HFFc6 (cell line): Measurements from ENCODE around the gene DYNLL2. TPM values are rescaled to one million over a fixed set of nuclear protein-coding genes. Genes with fewer than 3 reads are reported as not detected.
"Not testable (repeated sequence)": the region's sequence is repeated elsewhere in the genome, so short reads cannot be mapped to it uniquely, and the experiment has no call there.

Experiments used
- DNase-seq: peaks from one replicate; pipeline ENCODE4 v3.0.0-alpha.2; 2018
- H3K27ac Mint-ChIP-seq: 2 replicates; pipeline ENCODE4 v1.8.0; 2020; ENCODE audit warnings: mild to moderate bottlenecking, mixed read lengths
- H3K27me3 Mint-ChIP-seq: 2 replicates; pipeline ENCODE4 v1.8.0; 2021; ENCODE audit warnings: mild to moderate bottlenecking, moderate library complexity, mixed read lengths; ENCODE audit not compliant: insufficient read depth
- H3K36me3 Mint-ChIP-seq: 2 replicates; pipeline ENCODE4 v1.8.0; 2021; ENCODE audit warnings: low read depth, mixed read lengths
- H3K4me1 Mint-ChIP-seq: 2 replicates; pipeline ENCODE4 v1.8.0; 2020; ENCODE audit warnings: low read depth, mixed read lengths
- H3K4me3 Mint-ChIP-seq: 2 replicates; pipeline ENCODE4 v1.8.0; 2020; ENCODE audit warnings: mild to moderate bottlenecking, moderate library complexity, mixed read lengths
- H3K9me3 Mint-ChIP-seq: 2 replicates; pipeline ENCODE4 v1.8.0; 2020; ENCODE audit warnings: mild to moderate bottlenecking, mixed read lengths
- CTCF ChIP-seq: fragments of 200-600 bp; sonication (generic); IDR thresholded peaks from 2 replicates; pipeline ENCODE4 v1.5.0; 2021; ENCODE audit warnings: antibody characterized with exemption, mild to moderate bottlenecking
- total RNA-seq, 6 experiments: library from RNA; stranded (reverse); fragmentation: NEBNext Ultra II Directional; extraction: Animal tissue kit (Norgen Biotek cat#: 25700); gene quantifications; 2 replicates in 1 of 6; 3 replicates in 5 of 6; pipeline ENCODE4 v1.2.3, GENCODE V29; 2021

The DYNLL2 gene
- total RNA-seq, 6 experiments from 2014 or later: 31.8 to 38.9 (median 35.5) TPM

DNA sequence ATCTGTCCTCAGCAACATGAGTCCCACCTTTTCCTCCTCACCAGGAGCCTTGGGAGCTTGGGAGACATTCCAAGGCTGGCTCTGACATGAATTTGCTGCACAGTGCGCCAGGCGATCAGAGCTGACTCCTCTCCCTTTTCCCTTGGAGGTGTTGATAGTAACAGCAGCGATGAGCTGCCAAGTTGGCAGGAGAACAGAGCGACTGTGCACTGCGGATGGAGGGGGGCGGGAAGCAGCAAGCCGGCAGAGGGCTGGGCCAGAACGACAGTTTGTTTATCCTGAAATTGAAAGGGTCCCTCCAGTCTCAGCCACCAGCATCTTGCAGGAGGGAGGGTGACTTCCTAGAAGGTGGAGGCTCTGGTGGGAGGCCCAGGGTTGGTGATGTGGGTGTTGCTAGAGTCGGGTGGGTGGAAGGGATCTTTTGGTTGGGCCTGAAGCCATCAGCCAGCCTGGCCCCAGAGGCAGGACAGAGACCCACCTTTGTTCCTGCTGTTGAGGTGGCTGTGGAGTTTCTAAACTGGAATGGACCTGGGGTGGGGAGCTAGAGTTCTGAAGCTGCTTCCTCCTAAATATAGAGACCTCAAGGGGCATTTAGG is 22.5 kb upstream of the DYNLL2 start:
- TF ChIP-seq CTCF: no peak
- Mint-ChIP-seq H3K27ac (no peak overlapping the region), H3K4me1 (no peaks in the 10 kb centered on the region), H3K27me3 (peaks cover 30% of the 10 kb centered on the region), H3K36me3 (no peaks in the 10 kb centered on the region), H3K9me3 (no peaks in the 10 kb centered on the region), H3K4me3 (no peak overlapping the region)
- DNase-seq: no peak

- DNase-seq: no peak
- no peaks in the 10 kb centered on the region for H3K36me3 Mint-ChIP-seq
- TF ChIP-seq CTCF: no peak
- H3K27me3 Mint-ChIP-seq: peaks cover 37% of the 10 kb centered on the region
- no peaks in the 10 kb centered on the region for H3K4me1 Mint-ChIP-seq
- no peaks in the 10 kb centered on the region for H3K9me3 Mint-ChIP-seq
- H3K4me3 Mint-ChIP-seq: no peak overlapping the region
- no peak overlapping the region for H3K27ac Mint-ChIP-seq
These were observed 21.5 kb upstream of the DYNLL2 start for GRCh38 chr17:58061672-58062071.

DNA sequence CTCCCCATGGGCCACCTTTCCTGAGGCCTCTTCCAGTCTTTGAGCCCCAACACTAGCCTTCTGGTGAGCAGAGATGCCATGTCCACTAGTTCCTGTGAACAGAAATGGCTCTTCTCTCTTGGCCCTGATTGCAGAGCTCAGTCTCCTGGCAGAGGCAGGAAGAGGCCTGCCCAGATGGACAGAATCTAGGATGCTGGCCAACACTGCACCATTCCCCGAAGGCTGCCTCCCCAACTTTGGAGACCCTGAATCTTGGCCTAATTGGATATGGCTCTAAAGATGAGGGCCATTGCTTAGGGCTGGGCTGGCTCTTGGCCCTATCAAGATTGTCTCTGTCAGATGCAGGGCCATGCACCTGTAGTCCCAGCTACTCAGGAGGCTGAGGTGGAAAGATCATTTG is 18.0 kb upstream of the DYNLL2 start:
- peaks cover 49% of the 10 kb centered on the region for H3K27me3 Mint-ChIP-seq
- no peak for TF ChIP-seq CTCF
- no peaks in the 10 kb centered on the region for H3K9me3 Mint-ChIP-seq
- no peak for DNase-seq
- H3K36me3 Mint-ChIP-seq: no peaks in the 10 kb centered on the region
- no peak overlapping the region for H3K27ac Mint-ChIP-seq
- H3K4me3 Mint-ChIP-seq: no peak overlapping the region
- no peaks in the 10 kb centered on the region for H3K4me1 Mint-ChIP-seq

- no peak overlapping the region for H3K27ac Mint-ChIP-seq
These were observed 16.8 kb upstream of the DYNLL2 start for GRCh38 chr17:58066401-58066800.

DNA sequence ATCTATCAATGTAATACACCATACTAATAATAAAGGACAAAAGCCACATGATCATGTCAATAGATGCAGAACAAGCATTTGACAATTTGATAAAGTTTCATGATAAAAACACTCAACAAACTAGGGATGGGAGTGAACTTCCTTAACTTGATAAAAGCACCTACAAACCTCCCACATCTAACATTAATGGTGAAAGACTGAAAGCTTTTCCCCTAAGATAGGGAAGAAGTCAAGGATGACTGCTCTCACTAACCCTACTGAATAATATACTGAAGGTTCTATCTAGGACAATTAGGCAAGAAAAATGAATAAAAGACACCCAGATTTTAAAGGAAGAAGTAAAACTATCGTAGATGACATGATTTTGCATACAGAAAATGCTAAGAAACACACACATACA is 10.4 kb upstream of the DYNLL2 start:
- H3K4me1 Mint-ChIP-seq: no peaks in the 10 kb centered on the region
- H3K36me3 Mint-ChIP-seq: no peaks in the 10 kb centered on the region
- no peak for TF ChIP-seq CTCF
- H3K27ac Mint-ChIP-seq: no peak overlapping the region
- H3K27me3 Mint-ChIP-seq: peaks cover 34% of the 10 kb centered on the region
- H3K9me3 Mint-ChIP-seq: no peaks in the 10 kb centered on the region
- DNase-seq: no peak
- H3K4me3 Mint-ChIP-seq: no peak overlapping the region

More at GRCh38 chr17:58066401-58066800, 16.8 kb upstream of the DYNLL2 start:
- Mint-ChIP-seq H3K4me3 (no peak overlapping the region), H3K27me3 (peaks cover 50% of the 10 kb centered on the region), H3K4me1 (no peaks in the 10 kb centered on the region), H3K36me3 (no peaks in the 10 kb centered on the region), H3K9me3 (no peaks in the 10 kb centered on the region)
- DNase-seq: no peak
- TF ChIP-seq CTCF: no peak

DNA sequence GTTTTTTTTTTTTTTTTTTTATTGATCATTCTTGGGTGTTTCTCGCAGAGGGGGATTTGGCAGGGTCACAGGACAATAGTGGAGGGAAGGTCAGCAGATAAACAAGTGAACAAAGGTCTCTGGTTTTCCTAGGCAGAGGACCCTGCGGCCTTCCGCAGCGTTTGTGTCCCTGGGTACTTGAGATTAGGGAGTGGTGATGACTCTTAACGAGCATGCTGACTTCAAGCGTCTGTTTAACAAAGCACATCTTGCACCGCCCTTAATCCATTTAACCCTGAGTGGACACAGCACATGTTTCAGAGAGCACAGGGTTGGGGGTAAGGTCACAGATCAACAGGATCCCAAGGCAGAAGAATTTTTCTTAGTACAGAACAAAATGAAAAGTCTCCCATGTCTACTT is 10.0 kb upstream of the DYNLL2 start:
- not testable (repeated sequence) for H3K27ac Mint-ChIP-seq, H3K36me3 Mint-ChIP-seq, H3K4me3 Mint-ChIP-seq, DNase-seq, H3K9me3 Mint-ChIP-seq, H3K4me1 Mint-ChIP-seq
- H3K27me3 Mint-ChIP-seq: peaks cover 33% of the 10 kb centered on the region

GRCh38 chr17:58074406-58074805 is 8.8 kb upstream of the DYNLL2 start:
- H3K27me3 Mint-ChIP-seq: peaks cover 37% of the 10 kb centered on the region
- not testable (repeated sequence) for H3K36me3 Mint-ChIP-seq, H3K4me1 Mint-ChIP-seq, H3K9me3 Mint-ChIP-seq, H3K27ac Mint-ChIP-seq, H3K4me3 Mint-ChIP-seq, DNase-seq
